GM10266 (cell line): ENCODE data around the gene SERPINB2.

Source experiments
- DNase-seq: peaks from one replicate; pipeline ENCODE4 v3.0.0; 2012; ENCODE audit errors: extremely low spot score
- CTCF ChIP-seq: IDR thresholded peaks from 2 replicates; pipeline ENCODE4 v1.5.1; 2012; ENCODE audit warnings: mild to moderate bottlenecking, low read depth; ENCODE audit not compliant: control insufficient read depth, insufficient read depth; ENCODE audit errors: missing control alignments

The SERPINB2 gene

GRCh38 chr18:63872586-63872985 is 14.9 kb upstream of the SERPINB2 start:
- no peak for DNase-seq
- TF ChIP-seq CTCF: no peak

- TF ChIP-seq CTCF: no peak
- DNase-seq: no peak
These were observed 9.2 kb upstream of the SERPINB2 start for GRCh38 chr18:63878343-63878742.

GRCh38 chr18:63878925-63879324 is 8.6 kb upstream of the SERPINB2 start:
- no peak for TF ChIP-seq CTCF
- DNase-seq: no peak

GRCh38 chr18:63879709-63880108 is 7.8 kb upstream of the SERPINB2 start:
- DNase-seq: no peak
- TF ChIP-seq CTCF: no peak

- peak; percentile 13 for DNase-seq
- no peak for TF ChIP-seq CTCF
These were observed 5.7 kb upstream of the SERPINB2 start for GRCh38 chr18:63881851-63882250.

GRCh38 chr18:63882333-63883141 is 5.0 kb upstream of the SERPINB2 start:
- peak; percentile 11 for DNase-seq
- no peak for TF ChIP-seq CTCF

- no peak for DNase-seq
- no peak for TF ChIP-seq CTCF
These were observed 3.9 kb upstream of the SERPINB2 start for GRCh38 chr18:63883617-63884016.
